HG02840 (cell line): ENCODE data around the gene RFWD3.

Source experiments
- ATAC-seq: cut with Tn5 transposase; IDR thresholded peaks from one replicate; pipeline ENCODE4 v1.9.1; 2021; ENCODE audit warnings: mild to moderate bottlenecking, moderate library complexity, moderate number of reproducible peaks; ENCODE audit not compliant: unreplicated experiment, low FRiP score

RFWD3 gene

DNA sequence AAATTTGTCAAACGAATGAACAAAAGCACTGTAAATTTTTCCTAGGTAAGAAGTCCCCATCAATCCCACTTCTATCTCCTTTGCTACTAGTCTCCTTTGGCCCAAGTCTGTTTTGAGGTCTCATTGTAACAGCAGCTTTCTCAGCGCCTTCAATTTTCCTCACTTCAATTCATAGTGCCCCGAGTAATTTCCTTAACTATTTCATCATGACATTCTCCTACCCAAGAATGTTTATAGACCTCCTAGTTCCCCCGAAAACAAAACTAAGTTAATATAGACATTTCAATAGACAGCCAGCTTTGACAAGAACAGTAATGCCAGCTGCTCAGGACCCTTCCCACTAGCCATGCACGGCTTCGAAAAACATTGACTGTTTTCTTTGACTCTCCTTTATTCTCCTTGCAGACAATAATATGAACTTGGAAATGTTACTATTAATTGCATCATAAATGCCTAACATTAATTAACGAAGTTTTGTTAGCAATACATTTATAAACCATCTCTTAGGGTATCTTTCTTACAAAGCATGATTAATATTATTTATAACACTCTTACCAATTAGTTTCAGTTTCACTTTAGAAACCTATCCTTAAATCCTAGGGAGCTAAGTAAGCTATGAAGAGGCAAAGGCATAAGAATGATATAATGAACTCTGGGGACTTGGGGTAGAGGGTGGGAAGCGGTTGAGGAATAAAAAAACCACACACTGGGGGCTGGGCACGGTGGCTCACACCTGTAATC is 82.6 kb downstream of the RFWD3 start:
- ATAC-seq: no peak

- ATAC-seq: no peak
Measured at GRCh38 chr16:74582970-74583369, 83.7 kb downstream of the RFWD3 start.

- no peak for ATAC-seq
Measured at GRCh38 chr16:74580833-74581232, 85.8 kb downstream of the RFWD3 start.

GRCh38 chr16:74578838-74579237 is 87.8 kb downstream of the RFWD3 start:
- ATAC-seq: no peak

GRCh38 chr16:74578433-74578832 is 88.2 kb downstream of the RFWD3 start:
- ATAC-seq: no peak

GRCh38 chr16:74577882-74578366 is 88.8 kb downstream of the RFWD3 start:
- no peak for ATAC-seq

DNA sequence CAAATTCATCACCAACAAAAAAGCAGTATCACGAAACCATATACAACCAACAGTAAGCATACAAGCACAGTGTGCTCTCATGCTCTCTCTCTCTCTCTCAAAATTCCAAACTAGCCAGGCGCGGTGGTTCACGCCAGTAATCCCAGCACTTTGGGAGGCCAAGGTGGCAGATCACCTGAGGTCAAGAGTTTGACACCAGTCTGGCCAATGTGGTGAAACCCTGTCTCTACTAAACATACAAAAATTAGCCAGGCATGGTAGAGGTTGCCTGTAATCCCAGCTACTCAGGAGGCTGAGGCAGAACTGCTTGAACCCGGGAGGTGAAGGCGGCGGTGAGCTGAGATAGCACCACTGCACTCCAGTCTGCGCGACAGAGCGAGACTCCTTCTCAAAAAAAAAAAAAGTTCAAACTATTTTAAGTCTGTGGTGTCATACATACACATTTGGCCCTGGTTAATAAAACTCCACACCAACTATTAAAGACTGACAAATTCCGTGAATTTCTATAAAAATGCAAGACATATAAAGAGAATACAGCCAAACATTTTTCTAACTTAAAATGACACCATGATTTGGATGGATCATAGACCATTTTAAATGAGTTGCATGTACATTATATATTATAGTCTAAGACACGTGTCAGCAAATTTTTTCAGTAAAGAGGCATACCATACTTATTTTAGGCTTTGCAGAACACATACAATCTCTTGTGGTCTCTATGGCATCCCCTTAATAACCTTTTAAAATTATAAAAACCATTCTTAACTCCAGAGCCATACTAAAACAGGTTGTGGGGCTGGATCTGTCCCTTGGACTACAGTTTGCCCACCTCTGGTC is 90.7 kb downstream of the RFWD3 start:
- no peak for ATAC-seq

GRCh38 chr16:74575175-74575806 is 91.4 kb downstream of the RFWD3 start:
- ATAC-seq: no peak

DNA sequence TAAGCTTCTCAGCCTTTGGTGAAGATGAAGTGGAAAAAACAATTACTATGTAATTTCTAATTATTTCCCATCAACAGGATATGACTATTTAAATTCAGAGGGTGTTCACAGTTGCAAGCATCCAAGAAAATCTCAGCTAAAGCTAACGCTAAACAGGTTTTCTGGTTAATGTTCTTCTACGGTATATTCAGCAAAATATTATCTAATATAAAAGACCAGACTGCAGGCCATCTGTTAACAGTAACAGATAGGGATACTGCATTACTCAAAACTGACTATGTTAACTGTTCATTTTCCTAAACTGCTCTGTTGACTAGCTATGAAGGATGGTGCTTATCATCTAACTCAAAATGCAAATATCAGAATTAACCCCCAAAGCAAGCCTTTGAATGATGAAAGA is 92.5 kb downstream of the RFWD3 start:
- ATAC-seq: no peak

- no peak for ATAC-seq
Measured at GRCh38 chr16:74573622-74574021, 93.1 kb downstream of the RFWD3 start.
